BLaER1 (cell line): Measurements from ENCODE around the gene CYTIP.

Experiments used
- H3K27ac ChIP-seq: shearing (Covaris generic); formaldehyde crosslinking; 2 replicates; pipeline ENCODE4 v1.8.1; 2022
- H3K27me3 ChIP-seq: shearing (Covaris generic); formaldehyde crosslinking; 2 replicates; pipeline ENCODE4 v1.8.1; 2022
- H3K36me3 ChIP-seq: shearing (Covaris generic); formaldehyde crosslinking; 2 replicates; pipeline ENCODE4 v1.8.1; 2022
- H3K4me1 ChIP-seq: shearing (Covaris generic); formaldehyde crosslinking; 2 replicates; pipeline ENCODE4 v1.8.1; 2022
- H3K4me2 ChIP-seq: shearing (Covaris generic); formaldehyde crosslinking; 2 replicates; pipeline ENCODE4 v1.8.1; 2022
- H3K4me3 ChIP-seq: shearing (Covaris generic); formaldehyde crosslinking; 2 replicates; pipeline ENCODE4 v1.8.1; 2022
- H3K9ac ChIP-seq: shearing (Covaris generic); formaldehyde crosslinking; 2 replicates; pipeline ENCODE4 v1.8.1; 2022
- H3K9me3 ChIP-seq: shearing (Covaris generic); formaldehyde crosslinking; 2 replicates; pipeline ENCODE4 v1.8.1; 2022
- H4K20me1 ChIP-seq: shearing (Covaris generic); formaldehyde crosslinking; 2 replicates; pipeline ENCODE4 v1.8.1; 2022
- Cebpa-rat ChIP-seq: shearing (Covaris generic); IDR thresholded peaks from 2 replicates; pipeline ENCODE4 v1.8.1; 2022

Gene CYTIP

DNA sequence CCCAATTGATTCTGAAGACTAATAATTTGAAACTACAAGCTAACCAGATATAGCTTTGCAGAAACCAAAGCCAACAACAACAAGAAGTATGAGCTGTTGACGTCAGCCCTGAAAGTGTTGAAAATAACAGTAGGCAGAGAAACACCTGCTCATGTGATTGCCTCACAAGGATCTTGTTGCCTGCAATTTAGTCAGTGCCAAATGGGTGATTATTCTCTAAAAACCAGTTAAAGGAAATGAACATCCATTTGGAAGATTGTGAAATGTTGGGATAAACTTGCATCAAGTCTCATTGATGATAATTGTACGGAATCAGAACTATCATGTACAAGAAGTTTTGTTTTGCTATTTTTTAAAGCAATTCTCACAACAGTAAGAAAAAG, 2.8 kb downstream of the CYTIP start:
- no peaks in the 10 kb centered on the region; the same call in 1 of the 2 replicates for H3K27me3 ChIP-seq
- no peak overlapping the region for H3K27ac ChIP-seq
- no peak for TF ChIP-seq Cebpa-rat
- no peak overlapping the region for H3K4me2 ChIP-seq
- H3K36me3 ChIP-seq: no peaks in the 10 kb centered on the region
- no peaks in the 10 kb centered on the region for H3K9me3 ChIP-seq
- no peaks in the 10 kb centered on the region for H4K20me1 ChIP-seq
- H3K4me1 ChIP-seq: peaks cover 18% of the 10 kb centered on the region
- H3K4me3 ChIP-seq: no peak overlapping the region
- H3K9ac ChIP-seq: no peak overlapping the region

DNA sequence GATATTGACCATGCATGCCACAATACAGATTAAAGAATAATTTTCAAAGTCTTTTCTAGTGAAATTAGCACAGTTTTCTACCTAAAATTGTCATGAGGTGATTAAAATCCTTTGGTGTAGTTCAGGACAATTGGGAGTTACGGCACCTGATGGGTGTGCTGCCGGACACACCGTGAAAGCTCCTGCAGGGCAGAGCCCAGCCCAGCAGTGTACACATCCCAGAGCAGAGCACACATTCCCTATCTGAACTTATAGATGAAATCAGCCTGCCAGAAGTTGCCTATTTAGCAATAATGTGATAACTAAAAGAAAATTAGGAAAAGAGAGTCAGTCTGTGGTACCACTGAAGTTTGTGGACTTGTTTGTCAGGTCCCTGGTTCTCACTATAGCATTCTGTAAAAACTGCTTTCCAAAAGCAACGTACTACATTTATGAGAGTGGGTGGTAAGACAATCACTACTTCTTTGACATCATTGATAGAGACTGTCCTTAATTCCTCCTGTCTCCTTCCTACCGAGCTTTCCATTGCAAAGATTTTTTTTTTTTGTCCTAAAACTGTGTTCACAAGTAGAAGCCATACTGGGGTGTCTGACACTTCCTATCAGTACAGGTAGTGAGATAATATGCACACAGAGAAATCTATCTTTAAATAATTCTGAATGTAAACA, 3.4 kb downstream of the CYTIP start:
- Histone ChIP-seq H3K9ac (no peak overlapping the region), H3K4me3 (no peak overlapping the region), H4K20me1 (no peaks in the 10 kb centered on the region), H3K27ac (no peak overlapping the region), H3K27me3 (no peaks in the 10 kb centered on the region; the same call in 1 of the 2 replicates), H3K36me3 (no peaks in the 10 kb centered on the region), H3K9me3 (no peaks in the 10 kb centered on the region), H3K4me1 (peaks cover 18% of the 10 kb centered on the region), H3K4me2 (no peak overlapping the region)
- TF ChIP-seq Cebpa-rat: no peak

DNA sequence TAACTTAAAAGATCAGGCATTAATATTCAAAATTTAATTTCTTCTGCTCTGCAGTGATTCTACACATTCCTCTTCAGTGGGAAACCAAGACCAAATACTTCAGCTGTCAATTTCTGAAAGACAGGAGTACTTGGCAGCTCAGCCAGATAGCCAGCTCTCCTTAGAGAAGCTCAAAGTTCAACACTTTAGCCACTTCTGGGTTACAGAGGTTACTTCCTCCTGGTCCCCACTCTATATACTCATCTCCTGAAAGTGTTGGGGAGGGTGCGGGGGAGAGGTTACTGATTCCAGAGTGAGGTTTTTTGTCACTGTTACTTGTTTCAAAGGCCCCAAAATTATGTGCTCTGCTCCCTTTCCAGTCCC, 4.1 kb downstream of the CYTIP start:
- Histone ChIP-seq H3K36me3 (no peaks in the 10 kb centered on the region), H3K4me1 (peaks cover 17% of the 10 kb centered on the region), H3K27me3 (no peaks in the 10 kb centered on the region; the same call in 1 of the 2 replicates), H3K27ac (no peak overlapping the region), H3K9me3 (no peaks in the 10 kb centered on the region), H3K4me2 (no peak overlapping the region), H3K4me3 (no peak overlapping the region), H3K9ac (no peak overlapping the region), H4K20me1 (no peaks in the 10 kb centered on the region)
- TF ChIP-seq Cebpa-rat: no peak

DNA sequence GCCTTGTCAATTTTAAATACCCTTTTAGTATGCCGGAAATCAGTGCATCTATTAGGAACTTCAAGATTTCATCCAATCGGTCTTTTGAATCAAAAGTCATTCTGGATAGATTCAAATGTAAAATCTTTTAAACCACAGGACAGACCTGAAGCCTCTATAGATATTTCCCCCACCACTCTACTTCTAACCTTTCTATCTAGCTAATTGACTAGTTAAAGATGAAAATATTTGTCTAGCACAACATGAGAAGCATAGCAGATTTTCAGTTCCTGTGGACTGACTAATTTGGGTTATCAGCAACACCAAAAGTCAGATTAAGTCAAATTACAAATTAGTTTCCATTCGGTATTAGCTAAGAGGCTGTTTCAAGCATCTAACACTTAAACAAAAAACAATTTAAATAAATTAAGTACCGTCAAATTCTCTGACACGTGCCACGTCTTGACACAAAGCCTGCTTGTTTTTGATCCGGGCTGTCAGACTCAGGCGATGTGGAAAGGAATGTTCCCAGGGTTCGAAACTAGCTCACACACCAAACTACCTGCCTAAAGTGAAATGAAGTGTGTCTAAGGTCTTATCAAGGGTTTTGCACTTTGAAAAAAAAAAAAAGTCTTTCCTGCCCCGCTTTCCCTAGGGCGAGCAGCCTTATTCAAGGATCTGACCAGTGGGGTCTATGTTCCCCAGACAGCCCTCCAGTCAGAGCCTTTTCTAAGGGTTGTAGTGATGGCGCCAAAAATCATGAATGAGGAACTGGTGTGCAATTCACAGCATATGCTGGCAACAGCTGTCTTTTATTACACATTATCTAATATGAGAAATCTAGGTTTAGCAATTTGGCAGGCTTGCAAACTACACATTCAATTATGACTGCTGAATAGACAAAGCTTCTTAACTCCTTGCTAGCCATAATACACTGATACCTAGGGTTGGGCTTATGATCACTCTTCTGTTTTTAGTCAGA, 4.7 kb downstream of the CYTIP start:
- Histone ChIP-seq H3K27me3 (no peaks in the 10 kb centered on the region; the same call in 1 of the 2 replicates), H4K20me1 (no peaks in the 10 kb centered on the region), H3K4me2 (no peak overlapping the region), H3K36me3 (no peaks in the 10 kb centered on the region), H3K4me3 (no peak overlapping the region), H3K9ac (no peak overlapping the region), H3K9me3 (no peaks in the 10 kb centered on the region), H3K27ac (no peak overlapping the region), H3K4me1 (peaks cover 11% of the 10 kb centered on the region)
- TF ChIP-seq Cebpa-rat: no peak

DNA sequence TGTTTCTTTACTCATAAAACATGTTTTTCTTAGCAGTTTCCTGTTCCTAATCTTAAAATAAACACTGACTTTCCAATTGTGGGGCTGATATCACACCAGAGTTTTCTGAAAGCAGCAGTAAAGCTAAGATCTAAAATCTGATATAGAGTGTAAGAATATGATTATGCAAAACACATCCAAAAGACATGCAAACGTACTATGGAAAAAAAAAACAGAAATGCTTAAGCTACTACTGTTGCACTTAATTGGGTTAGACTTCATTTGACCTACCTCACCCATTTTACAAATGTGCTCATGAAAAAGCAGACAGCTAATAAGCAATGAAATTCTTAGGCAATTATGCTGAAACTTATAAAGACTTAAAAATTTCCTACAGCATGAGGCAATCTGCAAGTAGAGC, 10.5 kb downstream of the CYTIP start:
- H3K9ac ChIP-seq: no peak overlapping the region
- no peak overlapping the region for H3K4me2 ChIP-seq
- TF ChIP-seq Cebpa-rat: no peak
- no peaks in the 10 kb centered on the region; the same call in 1 of the 2 replicates for H3K4me1 ChIP-seq
- H3K4me3 ChIP-seq: no peak overlapping the region
- H3K9me3 ChIP-seq: no peaks in the 10 kb centered on the region
- H3K27ac ChIP-seq: no peak overlapping the region
- H4K20me1 ChIP-seq: no peaks in the 10 kb centered on the region
- H3K36me3 ChIP-seq: no peaks in the 10 kb centered on the region
- no peaks in the 10 kb centered on the region for H3K27me3 ChIP-seq

DNA sequence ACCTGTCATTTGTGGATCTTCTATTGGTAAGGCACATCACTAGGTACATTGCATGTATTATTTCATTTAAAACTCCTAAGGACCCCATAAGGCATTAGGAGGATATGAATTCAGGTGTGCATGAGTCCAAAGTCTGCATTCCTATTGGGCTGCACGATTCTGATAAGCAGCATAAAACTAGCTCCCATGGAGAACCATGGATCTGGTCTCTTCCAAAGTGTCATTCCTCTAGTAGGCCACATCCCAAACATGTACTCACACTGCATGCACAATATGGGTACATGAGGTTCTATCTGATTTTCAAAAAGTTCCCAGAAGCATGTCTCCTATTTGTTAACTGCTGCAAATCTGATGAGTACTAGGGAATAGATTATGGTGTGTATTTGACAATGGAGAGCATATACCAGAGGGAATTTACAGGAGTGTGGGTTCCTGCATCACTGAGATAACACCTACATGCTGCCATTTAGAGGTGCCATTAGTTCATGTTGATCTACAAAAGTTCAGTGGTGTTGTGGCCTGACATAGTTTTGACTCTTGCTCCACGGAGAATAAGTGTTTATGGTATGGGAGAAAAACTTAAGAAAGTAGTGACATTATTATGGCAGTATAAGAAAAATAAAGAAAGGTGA, 11.3 kb downstream of the CYTIP start:
- H3K9ac ChIP-seq: no peak overlapping the region
- H3K4me2 ChIP-seq: no peak overlapping the region
- TF ChIP-seq Cebpa-rat: no peak
- H3K36me3 ChIP-seq: no peaks in the 10 kb centered on the region
- no peaks in the 10 kb centered on the region for H4K20me1 ChIP-seq
- no peaks in the 10 kb centered on the region for H3K9me3 ChIP-seq
- no peaks in the 10 kb centered on the region; the same call in 1 of the 2 replicates for H3K4me1 ChIP-seq
- H3K27me3 ChIP-seq: no peaks in the 10 kb centered on the region
- H3K4me3 ChIP-seq: no peak overlapping the region
- H3K27ac ChIP-seq: no peak overlapping the region

DNA sequence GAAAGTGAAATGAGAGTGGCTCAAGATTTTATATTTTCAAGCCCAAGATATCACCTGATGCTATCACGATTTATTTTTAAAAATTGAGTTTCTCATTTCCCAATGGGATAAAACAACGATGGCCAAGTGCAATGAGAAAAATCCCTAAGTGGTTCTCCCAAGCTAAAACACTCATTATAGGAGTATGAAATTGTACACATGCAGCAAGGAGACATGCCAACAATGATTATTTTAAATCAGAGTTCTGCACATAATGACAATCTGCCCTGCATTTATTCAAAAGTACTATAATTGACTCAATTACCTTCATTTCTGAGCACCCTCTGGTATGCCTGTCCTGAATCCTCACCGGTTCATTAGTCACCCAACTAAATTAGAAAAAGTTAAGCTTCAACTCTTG, 12.7 kb downstream of the CYTIP start:
- no peaks in the 10 kb centered on the region for H3K9me3 ChIP-seq
- no peaks in the 10 kb centered on the region for H3K36me3 ChIP-seq
- H3K4me3 ChIP-seq: no peak overlapping the region
- no peak for TF ChIP-seq Cebpa-rat
- H3K27ac ChIP-seq: no peak overlapping the region
- H3K4me2 ChIP-seq: no peak overlapping the region
- no peaks in the 10 kb centered on the region for H4K20me1 ChIP-seq
- H3K9ac ChIP-seq: no peak overlapping the region
- H3K4me1 ChIP-seq: no peaks in the 10 kb centered on the region; the same call in 1 of the 2 replicates
- H3K27me3 ChIP-seq: no peaks in the 10 kb centered on the region

DNA sequence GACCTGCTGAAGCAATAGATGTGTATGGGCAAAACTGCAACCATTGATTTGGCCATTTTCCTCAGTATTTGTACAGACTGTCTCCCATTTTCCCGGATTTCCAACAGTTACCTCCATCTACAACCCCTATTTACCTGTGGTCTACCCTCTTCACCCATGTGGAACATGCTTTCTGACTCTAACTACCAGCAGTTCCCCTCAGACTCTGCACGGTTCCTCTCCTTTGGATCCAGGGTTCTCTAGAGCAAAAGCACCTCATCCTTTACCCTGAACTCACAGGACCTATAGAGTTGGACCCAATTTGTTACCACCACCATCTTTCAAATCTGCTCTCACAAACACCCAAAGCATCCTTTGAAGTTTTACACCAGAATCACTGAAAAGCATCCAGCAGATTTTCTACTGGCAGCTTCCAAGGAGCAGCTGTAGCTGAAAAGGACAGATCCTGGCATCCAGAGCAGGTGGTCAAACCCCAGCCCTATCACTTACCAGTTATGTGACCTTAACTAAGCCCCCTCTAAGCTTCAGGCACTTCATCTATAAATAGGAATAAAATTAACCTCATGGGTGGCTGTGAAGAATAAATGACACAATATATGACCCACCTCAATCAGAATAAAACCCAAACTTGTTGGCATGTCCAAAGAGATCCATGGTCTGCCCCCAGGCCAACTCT, 15.3 kb downstream of the CYTIP start:
- TF ChIP-seq Cebpa-rat: no peak
- H3K27me3 ChIP-seq: no peaks in the 10 kb centered on the region
- H3K4me2 ChIP-seq: no peak overlapping the region
- H3K4me1 ChIP-seq: no peaks in the 10 kb centered on the region; the same call in 1 of the 2 replicates
- no peak overlapping the region for H3K9ac ChIP-seq
- H3K9me3 ChIP-seq: no peaks in the 10 kb centered on the region
- H3K4me3 ChIP-seq: no peak overlapping the region
- H3K27ac ChIP-seq: no peak overlapping the region
- H4K20me1 ChIP-seq: no peaks in the 10 kb centered on the region
- no peaks in the 10 kb centered on the region for H3K36me3 ChIP-seq

DNA sequence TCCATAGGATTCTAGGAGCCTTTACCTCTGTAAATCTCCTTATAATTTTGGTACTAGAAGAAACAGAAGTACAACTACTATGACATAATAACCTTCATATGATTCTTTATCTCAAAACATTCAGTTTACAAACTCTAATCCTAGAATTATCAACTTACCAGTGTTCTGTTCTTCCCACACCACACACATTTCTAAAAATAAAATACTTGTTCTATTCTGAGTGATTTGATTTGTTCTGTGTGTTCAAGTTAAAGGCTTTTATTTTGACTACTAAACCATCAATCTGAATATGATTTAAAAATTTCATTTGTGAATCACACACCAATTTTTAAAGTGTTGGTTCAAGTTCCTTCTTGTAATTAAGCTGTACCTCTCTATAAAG, 16.0 kb downstream of the CYTIP start:
- H4K20me1 ChIP-seq: no peaks in the 10 kb centered on the region
- H3K36me3 ChIP-seq: no peaks in the 10 kb centered on the region
- H3K9me3 ChIP-seq: no peaks in the 10 kb centered on the region
- TF ChIP-seq Cebpa-rat: no peak
- H3K4me1 ChIP-seq: no peaks in the 10 kb centered on the region
- H3K27me3 ChIP-seq: no peaks in the 10 kb centered on the region
- no peak overlapping the region for H3K4me2 ChIP-seq
- H3K9ac ChIP-seq: no peak overlapping the region
- no peak overlapping the region for H3K4me3 ChIP-seq
- no peak overlapping the region for H3K27ac ChIP-seq
